Activated T-cell treated with anti-CD3 and anti-CD28 coated beads for 4 hours (primary cell): ENCODE results near the gene PACRG.

ENCODE experiments used
- DNase-seq: peaks from one replicate; pipeline ENCODE4 v3.0.0-alpha.2; 2020

PACRG gene

GRCh38 chr6:162873537-162873936 lies 145.8 kb downstream of the PACRG start:
- DNase-seq: no peak

GRCh38 chr6:162875070-162875469 lies 147.3 kb downstream of the PACRG start:
- no peak for DNase-seq

GRCh38 chr6:162882801-162883481 lies 155.2 kb downstream of the PACRG start:
- no peak for DNase-seq

GRCh38 chr6:162887981-162888689 lies 160.4 kb downstream of the PACRG start:
- no peak for DNase-seq

GRCh38 chr6:162889303-162889702 lies 161.5 kb downstream of the PACRG start:
- no peak for DNase-seq

- no peak for DNase-seq
These were observed 170.2 kb downstream of the PACRG start for GRCh38 chr6:162898011-162898410.

GRCh38 chr6:162899148-162899547 lies 171.4 kb downstream of the PACRG start:
- no peak for DNase-seq

GRCh38 chr6:162900503-162900902 lies 172.7 kb downstream of the PACRG start:
- no peak for DNase-seq

- no peak for DNase-seq
These were observed 176.4 kb downstream of the PACRG start for GRCh38 chr6:162904069-162904663.

GRCh38 chr6:162906479-162906878 lies 178.7 kb downstream of the PACRG start:
- no peak for DNase-seq

GRCh38 chr6:162907876-162908481 lies 180.2 kb downstream of the PACRG start:
- no peak for DNase-seq

- DNase-seq: no peak
These were observed 185.4 kb downstream of the PACRG start for GRCh38 chr6:162913206-162913605.

- DNase-seq: no peak
These were observed 189.7 kb downstream of the PACRG start for GRCh38 chr6:162917506-162917905.

- no peak for DNase-seq
These were observed 193.3 kb downstream of the PACRG start for GRCh38 chr6:162921062-162921461.

GRCh38 chr6:162921510-162922040 lies 193.8 kb downstream of the PACRG start:
- DNase-seq: no peak

- DNase-seq: no peak
These were observed 194.9 kb downstream of the PACRG start for GRCh38 chr6:162922563-162923166.

GRCh38 chr6:162934844-162935243 lies 207.1 kb downstream of the PACRG start:
- no peak for DNase-seq

- DNase-seq: no peak
These were observed 212.7 kb downstream of the PACRG start for GRCh38 chr6:162940426-162940825.

GRCh38 chr6:162941128-162941527 lies 213.4 kb downstream of the PACRG start:
- no peak for DNase-seq

GRCh38 chr6:162942866-162943265 lies 215.1 kb downstream of the PACRG start:
- DNase-seq: no peak

GRCh38 chr6:162943369-162943768 lies 215.6 kb downstream of the PACRG start:
- DNase-seq: no peak

GRCh38 chr6:162951164-162951743 lies 223.5 kb downstream of the PACRG start:
- no peak for DNase-seq

- no peak for DNase-seq
These were observed 224.6 kb downstream of the PACRG start for GRCh38 chr6:162952423-162952822.
